Mesothelial cell of epicardium (in vitro differentiated cells): ENCODE results near the gene IFNAR1. TPM values are rescaled to one million over a fixed set of nuclear protein-coding genes. Genes with fewer than 3 reads are reported as not detected.

Experiments
- DNase-seq, 2 experiments: peaks; one replicate each; pipeline ENCODE4 v3.0.0; 2021; ENCODE audit warnings: low spot score in 2 of 2; ENCODE audit not compliant: unreplicated experiment in 2 of 2
- H3K27ac Mint-ChIP-seq: 2 replicates; pipeline ENCODE4 v1.8.0; 2021; ENCODE audit warnings: mixed read lengths
- H3K27me3 Mint-ChIP-seq: 2 replicates; pipeline ENCODE4 v1.8.0; 2021; ENCODE audit warnings: low read depth, mixed read lengths
- H3K36me3 Mint-ChIP-seq: 2 replicates; pipeline ENCODE4 v1.8.0; 2021; ENCODE audit warnings: mixed read lengths
- H3K4me1 Mint-ChIP-seq: 2 replicates; pipeline ENCODE4 v1.8.0; 2021; ENCODE audit warnings: mixed read lengths
- H3K4me3 Mint-ChIP-seq: 2 replicates; pipeline ENCODE4 v1.8.0; 2021; ENCODE audit warnings: mild to moderate bottlenecking, moderate library complexity, mixed read lengths
- H3K9me3 Mint-ChIP-seq: 2 replicates; pipeline ENCODE4 v1.8.0; 2021; ENCODE audit warnings: mixed read lengths
- total RNA-seq: library from RNA; stranded (reverse); gene quantifications from 3 replicates; pipeline ENCODE4 v1.2.1, GENCODE V29; 2021
- TF ChIP-seq, protein P1 (sequence below): fragments of 200-600 bp; sonication (generic); IDR thresholded peaks from one replicate; pipeline ENCODE4 v1.5.0; 2021; ENCODE audit warnings: antibody characterized with exemption; ENCODE audit not compliant: unreplicated experiment

The IFNAR1 gene
- total RNA-seq, 1 donor from 2014 or later: 27.0 TPM

DNA sequence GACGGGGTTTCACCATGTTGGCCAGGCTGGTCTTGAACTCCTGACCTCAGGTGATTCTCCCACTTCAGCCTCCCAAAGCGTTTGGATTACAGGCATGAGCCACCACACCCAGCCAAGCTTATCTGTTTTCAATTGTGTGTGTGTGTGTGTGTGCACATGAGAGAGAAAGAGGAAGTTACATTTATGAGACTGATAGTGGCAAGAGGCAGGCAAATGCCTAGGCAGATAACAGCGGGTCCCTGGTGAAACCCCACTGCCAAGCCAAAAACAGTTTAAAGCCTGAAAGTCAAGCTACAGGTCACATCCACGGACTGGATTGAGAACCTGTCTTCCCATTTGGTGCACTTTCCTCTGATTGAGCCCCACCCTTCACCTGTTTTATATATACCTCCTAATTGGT lies 43.4 kb downstream of the IFNAR1 start:
- Mint-ChIP-seq H3K27ac (no peak overlapping the region), H3K27me3 (no peaks in the 10 kb centered on the region)
- no peak for DNase-seq

DNA sequence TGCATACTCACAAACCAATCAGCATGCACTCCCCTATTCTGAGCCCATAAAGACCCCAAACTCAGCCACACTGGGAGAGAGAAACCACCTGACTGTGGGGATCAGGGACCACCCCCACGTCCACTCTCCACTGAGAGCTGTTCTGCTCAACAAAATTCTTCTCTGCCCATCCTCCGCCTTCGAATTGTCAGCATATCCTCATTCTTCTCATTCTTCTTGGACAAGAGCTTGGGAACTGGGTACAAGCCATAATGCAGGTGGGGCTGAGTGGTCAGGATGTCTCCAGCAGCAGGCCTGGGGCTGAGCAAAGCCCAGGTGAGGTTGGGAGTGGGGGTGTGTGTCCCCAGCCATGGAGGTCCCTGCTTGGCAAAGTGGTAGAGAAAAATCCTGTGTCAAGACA lies 43.8 kb downstream of the IFNAR1 start:
- TF ChIP-seq, protein P1, sequence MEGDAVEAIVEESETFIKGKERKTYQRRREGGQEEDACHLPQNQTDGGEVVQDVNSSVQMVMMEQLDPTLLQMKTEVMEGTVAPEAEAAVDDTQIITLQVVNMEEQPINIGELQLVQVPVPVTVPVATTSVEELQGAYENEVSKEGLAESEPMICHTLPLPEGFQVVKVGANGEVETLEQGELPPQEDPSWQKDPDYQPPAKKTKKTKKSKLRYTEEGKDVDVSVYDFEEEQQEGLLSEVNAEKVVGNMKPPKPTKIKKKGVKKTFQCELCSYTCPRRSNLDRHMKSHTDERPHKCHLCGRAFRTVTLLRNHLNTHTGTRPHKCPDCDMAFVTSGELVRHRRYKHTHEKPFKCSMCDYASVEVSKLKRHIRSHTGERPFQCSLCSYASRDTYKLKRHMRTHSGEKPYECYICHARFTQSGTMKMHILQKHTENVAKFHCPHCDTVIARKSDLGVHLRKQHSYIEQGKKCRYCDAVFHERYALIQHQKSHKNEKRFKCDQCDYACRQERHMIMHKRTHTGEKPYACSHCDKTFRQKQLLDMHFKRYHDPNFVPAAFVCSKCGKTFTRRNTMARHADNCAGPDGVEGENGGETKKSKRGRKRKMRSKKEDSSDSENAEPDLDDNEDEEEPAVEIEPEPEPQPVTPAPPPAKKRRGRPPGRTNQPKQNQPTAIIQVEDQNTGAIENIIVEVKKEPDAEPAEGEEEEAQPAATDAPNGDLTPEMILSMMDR: no peak
- no peak overlapping the region for H3K27ac Mint-ChIP-seq
- H3K27me3 Mint-ChIP-seq: no peaks in the 10 kb centered on the region
- no peak for DNase-seq
- no peaks in the 10 kb centered on the region for H3K4me1 Mint-ChIP-seq
- peaks cover 15% of the 10 kb centered on the region for H3K9me3 Mint-ChIP-seq
- no peak overlapping the region for H3K4me3 Mint-ChIP-seq
- H3K36me3 Mint-ChIP-seq: peaks cover 7% of the 10 kb centered on the region

More for the DNA sequence above, 43.4 kb downstream of the IFNAR1 start:
- Mint-ChIP-seq H3K36me3 (peaks cover 7% of the 10 kb centered on the region), H3K4me3 (no peak overlapping the region), H3K9me3 (peaks cover 15% of the 10 kb centered on the region), H3K4me1 (no peaks in the 10 kb centered on the region)
- TF ChIP-seq, protein P1: no peak

DNA sequence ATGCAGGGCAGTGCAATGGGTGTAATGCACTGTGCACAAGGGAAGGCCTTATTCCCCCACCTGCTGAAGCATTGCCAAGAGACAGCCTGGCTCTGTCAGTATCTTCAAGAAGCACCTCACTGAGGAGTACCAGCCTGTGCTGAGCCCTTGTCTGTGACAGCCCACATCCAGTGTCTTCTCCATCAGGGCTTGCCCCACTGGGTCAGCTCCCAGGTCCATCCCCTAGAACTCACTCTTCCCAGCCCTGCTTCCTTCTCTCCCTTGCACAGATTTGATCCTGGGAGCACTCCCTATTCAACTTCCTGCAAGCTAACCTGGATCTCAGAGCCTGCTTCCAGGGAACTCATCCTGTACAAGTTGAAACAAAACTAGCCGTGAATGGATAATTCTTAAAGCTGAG lies 44.8 kb downstream of the IFNAR1 start:
- DNase-seq: no peak
- no peak overlapping the region for H3K4me3 Mint-ChIP-seq
- H3K4me1 Mint-ChIP-seq: no peaks in the 10 kb centered on the region
- TF ChIP-seq, protein P1: no peak
- H3K27ac Mint-ChIP-seq: no peak overlapping the region
- H3K9me3 Mint-ChIP-seq: peaks cover 15% of the 10 kb centered on the region
- H3K36me3 Mint-ChIP-seq: peaks cover 7% of the 10 kb centered on the region
- no peaks in the 10 kb centered on the region for H3K27me3 Mint-ChIP-seq

DNA sequence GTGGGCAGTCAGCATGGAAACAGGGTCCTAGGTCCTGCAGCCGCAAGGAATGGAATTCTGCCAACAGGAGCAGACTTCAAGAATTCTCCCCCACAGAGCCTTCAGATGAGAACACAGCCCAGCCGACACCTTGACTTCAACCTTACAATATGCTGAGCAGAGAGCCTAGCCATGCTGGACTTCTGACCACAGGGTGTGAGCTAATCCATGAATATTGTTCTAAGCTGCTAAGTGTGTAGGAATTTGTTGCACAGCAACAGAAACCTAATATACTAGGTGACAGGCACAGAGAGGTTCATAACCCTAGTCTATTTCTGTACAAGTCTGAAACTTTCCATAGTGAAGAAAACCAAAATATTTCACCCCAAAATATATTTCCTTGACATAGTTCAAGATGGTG lies 45.5 kb downstream of the IFNAR1 start:
- TF ChIP-seq, protein P1: no peak
- Mint-ChIP-seq H3K27ac (no peak overlapping the region), H3K4me3 (no peak overlapping the region), H3K36me3 (peaks cover 7% of the 10 kb centered on the region), H3K4me1 (no peaks in the 10 kb centered on the region), H3K9me3 (peaks cover 15% of the 10 kb centered on the region), H3K27me3 (no peaks in the 10 kb centered on the region)
- no peak for DNase-seq

DNA sequence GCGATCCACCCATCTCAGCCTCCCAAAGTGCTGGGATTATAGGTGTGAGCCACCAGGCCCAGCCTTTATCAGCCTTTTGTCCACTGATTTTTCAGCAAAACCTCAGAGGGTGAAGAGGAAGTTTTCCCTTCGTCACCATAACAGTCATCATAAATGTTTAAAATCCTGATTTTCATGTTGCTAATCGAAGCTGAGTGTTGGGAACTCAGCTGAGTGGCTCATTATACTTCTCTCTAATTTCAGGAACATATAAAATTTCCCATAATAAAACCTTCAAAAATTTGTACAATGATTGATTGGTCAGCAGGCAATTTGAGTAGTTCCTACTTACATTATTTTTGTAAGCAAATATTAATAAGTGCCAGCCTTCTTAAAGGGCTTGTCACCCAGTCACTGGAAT lies 46.6 kb downstream of the IFNAR1 start:
- Mint-ChIP-seq H3K27ac (no peak overlapping the region), H3K9me3 (peaks cover 15% of the 10 kb centered on the region)
- DNase-seq: no peak

More for the DNA sequence above, 46.6 kb downstream of the IFNAR1 start:
- Mint-ChIP-seq H3K27me3 (no peaks in the 10 kb centered on the region), H3K4me1 (no peaks in the 10 kb centered on the region), H3K36me3 (peaks cover 7% of the 10 kb centered on the region), H3K4me3 (no peak overlapping the region)
- TF ChIP-seq, protein P1: no peak
